Glutamatergic neuron (in vitro differentiated cells): Measurements from ENCODE around the gene POLE3. TPM values are rescaled to one million over a fixed set of nuclear protein-coding genes. Genes with fewer than 3 reads are reported as not detected.
"Not testable (repeated sequence)": the region's sequence is repeated elsewhere in the genome, so short reads cannot be mapped to it uniquely, and the experiment has no call there.

Source experiments
- DNase-seq: peaks from one replicate; pipeline ENCODE4 v3.0.0; 2022
- H3K27ac Mint-ChIP-seq: one replicate; pipeline ENCODE4 v1.8.0; 2020; ENCODE audit warnings: mild to moderate bottlenecking, mixed read lengths, inconsistent platforms; ENCODE audit not compliant: unreplicated experiment
- H3K27me3 Mint-ChIP-seq: one replicate; pipeline ENCODE4 v1.8.0; 2020; ENCODE audit warnings: mild to moderate bottlenecking, moderate library complexity, mixed read lengths, inconsistent platforms; ENCODE audit not compliant: unreplicated experiment
- H3K36me3 Mint-ChIP-seq: one replicate; pipeline ENCODE4 v1.8.0; 2020; ENCODE audit warnings: mild to moderate bottlenecking, mixed read lengths, inconsistent platforms; ENCODE audit not compliant: unreplicated experiment
- H3K4me1 Mint-ChIP-seq: one replicate; pipeline ENCODE4 v1.8.0; 2020; ENCODE audit warnings: mild to moderate bottlenecking, low read depth, mixed read lengths, inconsistent platforms; ENCODE audit not compliant: unreplicated experiment
- H3K4me3 Mint-ChIP-seq: one replicate; pipeline ENCODE4 v1.8.0; 2020; ENCODE audit warnings: mild to moderate bottlenecking, mixed read lengths, inconsistent platforms; ENCODE audit not compliant: unreplicated experiment
- H3K9me3 Mint-ChIP-seq: one replicate; pipeline ENCODE4 v1.8.0; 2020; ENCODE audit warnings: mild to moderate bottlenecking, moderate library complexity, mixed read lengths, inconsistent platforms; ENCODE audit not compliant: unreplicated experiment
- CTCF ChIP-seq: fragments of 200-600 bp; sonication (generic); IDR thresholded peaks from one replicate; pipeline ENCODE4 v1.5.0; 2021; ENCODE audit not compliant: partially characterized antibody, unreplicated experiment
- total RNA-seq: library from RNA; stranded (reverse); fragmentation: NEBNext Ultra II Directional; extraction: Animal tissue kit (Norgen Biotek cat#: 25700); gene quantifications from one replicate; pipeline ENCODE4 v1.2.1, GENCODE V29; 2021; ENCODE audit not compliant: unreplicated experiment

The POLE3 gene
- total RNA-seq, 1 donor from 2014 or later: 22.3 TPM

- H3K4me1 Mint-ChIP-seq: peaks cover 2% of the 10 kb centered on the region
- no peak for TF ChIP-seq CTCF
- no peak for DNase-seq
- H3K36me3 Mint-ChIP-seq: no peaks in the 10 kb centered on the region
- no peak overlapping the region for H3K4me3 Mint-ChIP-seq
- no peak overlapping the region for H3K27ac Mint-ChIP-seq
- peaks cover 3% of the 10 kb centered on the region for H3K9me3 Mint-ChIP-seq
- H3K27me3 Mint-ChIP-seq: no peaks in the 10 kb centered on the region
Measured at GRCh38 chr9:113449376-113449775, 38.9 kb upstream of the POLE3 start.

- no peak for DNase-seq
- TF ChIP-seq CTCF: peak; percentile 76
- Mint-ChIP-seq H3K4me1 (peaks cover 2% of the 10 kb centered on the region), H3K36me3 (no peaks in the 10 kb centered on the region), H3K27ac (no peak overlapping the region), H3K4me3 (no peak overlapping the region), H3K9me3 (peaks cover 3% of the 10 kb centered on the region), H3K27me3 (no peaks in the 10 kb centered on the region)
Measured at GRCh38 chr9:113446323-113446740, 35.9 kb upstream of the POLE3 start.

- no peak overlapping the region for H3K4me3 Mint-ChIP-seq
- no peaks in the 10 kb centered on the region for H3K27me3 Mint-ChIP-seq
- peaks cover 3% of the 10 kb centered on the region for H3K9me3 Mint-ChIP-seq
Measured at GRCh38 chr9:113444736-113445135, 34.3 kb upstream of the POLE3 start.

GRCh38 chr9:113437716-113438115 lies 27.2 kb upstream of the POLE3 start:
- H3K4me3 Mint-ChIP-seq, DNase-seq, H3K27ac Mint-ChIP-seq, H3K4me1 Mint-ChIP-seq, H3K9me3 Mint-ChIP-seq, H3K36me3 Mint-ChIP-seq, H3K27me3 Mint-ChIP-seq: not testable (repeated sequence)

More at GRCh38 chr9:113444736-113445135, 34.3 kb upstream of the POLE3 start:
- H3K36me3 Mint-ChIP-seq: no peaks in the 10 kb centered on the region
- H3K27ac Mint-ChIP-seq: no peak overlapping the region
- H3K4me1 Mint-ChIP-seq: peaks cover 2% of the 10 kb centered on the region
- DNase-seq: no peak
- no peak for TF ChIP-seq CTCF

- peaks cover 8% of the 10 kb centered on the region for H3K27me3 Mint-ChIP-seq
- peaks cover 4% of the 10 kb centered on the region for H3K36me3 Mint-ChIP-seq
- H3K4me1 Mint-ChIP-seq: no peaks in the 10 kb centered on the region
- no peak for TF ChIP-seq CTCF
- DNase-seq: no peak
- no peak overlapping the region for H3K4me3 Mint-ChIP-seq
- H3K27ac Mint-ChIP-seq: no peak overlapping the region
- H3K9me3 Mint-ChIP-seq: no peaks in the 10 kb centered on the region
Measured at GRCh38 chr9:113436728-113437515, 26.4 kb upstream of the POLE3 start.
